Stimulated activated naive CD8-positive, alpha-beta T cell treated with anti-CD3 and anti-CD28 coated beads, Interleukin-15, Interleukin-2, amounts not matched to agents 100 ng/mL and 50 ng/mL, for 24 hours (primary cell): ENCODE data around the gene HHIPL1.

Source experiments
- H3K27ac Mint-ChIP-seq: one replicate; pipeline ENCODE4 v1.8.0; 2021; ENCODE audit warnings: mild to moderate bottlenecking, mixed read lengths
- H3K27me3 Mint-ChIP-seq: one replicate; pipeline ENCODE4 v1.8.0; 2021; ENCODE audit warnings: mixed read lengths
- H3K36me3 Mint-ChIP-seq: one replicate; pipeline ENCODE4 v1.8.0; 2021; ENCODE audit warnings: low read depth, mixed read lengths
- H3K4me1 Mint-ChIP-seq: one replicate; pipeline ENCODE4 v1.8.0; 2021; ENCODE audit warnings: low read depth, mixed read lengths
- H3K4me3 Mint-ChIP-seq: one replicate; pipeline ENCODE4 v1.8.0; 2021; ENCODE audit warnings: mild to moderate bottlenecking, mixed read lengths
- H3K9me3 Mint-ChIP-seq: one replicate; pipeline ENCODE4 v1.8.0; 2021; ENCODE audit warnings: mixed read lengths

HHIPL1 gene

DNA sequence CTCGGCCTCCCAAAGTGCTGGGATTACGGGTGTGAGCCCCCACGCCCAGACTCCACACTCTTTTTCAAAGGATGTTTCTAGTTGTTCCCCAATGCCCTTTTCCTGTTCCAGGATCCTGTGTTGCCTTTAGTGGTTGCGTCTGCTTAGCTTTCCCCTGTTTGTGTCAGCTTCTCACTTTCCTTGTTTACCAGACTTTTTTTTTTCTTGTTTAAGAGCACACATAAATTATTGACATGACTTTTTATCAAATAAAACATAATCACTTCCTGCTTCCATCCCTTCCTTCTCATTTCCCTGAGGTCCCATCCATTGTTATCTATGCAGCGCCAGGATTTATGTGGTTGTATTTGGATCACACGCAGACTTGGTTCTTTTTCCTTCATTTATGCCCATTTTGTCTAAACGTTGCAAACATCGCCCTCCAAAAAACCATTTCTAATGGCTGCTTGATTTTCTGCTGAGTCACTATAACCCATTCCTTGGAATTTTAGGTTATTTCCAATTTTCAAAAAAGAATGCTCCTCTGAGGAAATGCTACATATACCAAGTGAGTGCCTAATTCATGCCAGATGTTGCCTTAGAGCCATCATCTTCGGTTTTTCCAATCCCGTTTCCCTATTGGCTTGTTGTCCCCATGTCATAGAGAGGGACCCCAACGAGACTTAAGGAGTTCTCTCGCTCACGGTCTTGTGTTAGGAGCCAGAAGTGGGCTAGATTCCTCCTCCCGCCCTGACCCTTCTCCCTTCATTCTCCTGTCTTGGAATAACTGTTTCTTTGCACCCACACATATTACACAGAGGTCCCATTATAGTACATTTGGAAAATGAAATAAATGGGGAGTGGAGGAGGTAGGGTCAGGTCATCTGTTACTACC is 25.7 kb downstream of the HHIPL1 start:
- no peak overlapping the region for H3K27ac Mint-ChIP-seq
- peaks cover 7% of the 10 kb centered on the region for H3K27me3 Mint-ChIP-seq
- no peaks in the 10 kb centered on the region for H3K9me3 Mint-ChIP-seq
- H3K4me1 Mint-ChIP-seq = peaks cover 7% of the 10 kb centered on the region
- H3K36me3 Mint-ChIP-seq = no peaks in the 10 kb centered on the region
- H3K4me3 Mint-ChIP-seq = no peak overlapping the region

- H3K36me3 Mint-ChIP-seq = no peaks in the 10 kb centered on the region
- no peak overlapping the region for H3K27ac Mint-ChIP-seq
- H3K27me3 Mint-ChIP-seq = peaks cover 7% of the 10 kb centered on the region
- H3K9me3 Mint-ChIP-seq = no peaks in the 10 kb centered on the region
- H3K4me1 Mint-ChIP-seq = peaks cover 13% of the 10 kb centered on the region
- H3K4me3 Mint-ChIP-seq = no peak overlapping the region
Observed at GRCh38 chr14:99671235-99672224, 26.6 kb downstream of the HHIPL1 start.

DNA sequence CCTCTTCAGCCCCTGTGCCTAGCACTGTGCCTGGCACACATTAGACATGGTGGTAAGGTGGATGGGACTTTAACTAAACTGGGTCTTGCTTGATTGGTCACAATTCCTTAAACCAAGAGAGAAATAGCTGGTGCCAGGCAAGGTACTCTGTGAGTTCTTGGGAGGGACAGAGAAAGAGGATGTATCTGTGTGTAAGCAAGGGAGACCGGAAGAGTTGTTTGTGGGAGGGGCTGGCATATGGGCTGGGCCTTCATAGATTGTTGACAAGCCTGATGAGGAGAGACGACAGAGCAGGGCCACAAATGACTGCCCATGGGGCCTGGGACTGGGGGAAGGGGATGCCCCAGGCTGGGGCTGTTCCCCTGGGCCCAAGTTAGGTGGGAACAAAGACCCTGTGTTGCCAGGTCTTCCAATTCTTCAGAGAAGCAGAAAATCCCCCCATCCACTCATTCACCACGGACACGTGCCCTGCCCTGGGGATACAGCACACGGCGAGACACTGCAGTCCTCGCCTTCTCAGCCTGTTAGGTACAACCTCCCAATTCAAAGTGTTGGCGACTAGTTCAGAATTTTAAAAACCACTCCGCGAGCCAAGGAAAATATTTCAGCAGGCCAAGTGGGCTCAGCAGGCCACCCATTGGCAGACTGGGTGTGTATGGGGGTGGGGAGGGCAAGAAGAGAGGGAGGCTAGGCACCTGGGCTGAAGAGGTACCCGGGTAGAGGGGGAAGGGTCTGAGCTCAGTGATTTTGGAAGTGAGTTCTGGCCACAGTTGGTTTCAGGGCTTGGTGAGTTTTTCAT is 27.8 kb downstream of the HHIPL1 start:
- peaks cover 18% of the 10 kb centered on the region for H3K4me1 Mint-ChIP-seq
- peaks cover 7% of the 10 kb centered on the region for H3K27me3 Mint-ChIP-seq
- no peak overlapping the region for H3K27ac Mint-ChIP-seq
- no peaks in the 10 kb centered on the region for H3K9me3 Mint-ChIP-seq
- H3K4me3 Mint-ChIP-seq = no peak overlapping the region
- H3K36me3 Mint-ChIP-seq = no peaks in the 10 kb centered on the region

GRCh38 chr14:99673305-99674063 is 28.6 kb downstream of the HHIPL1 start:
- no peak overlapping the region for H3K4me3 Mint-ChIP-seq
- peaks cover 18% of the 10 kb centered on the region for H3K4me1 Mint-ChIP-seq
- peaks cover under 1% of the 10 kb centered on the region for H3K9me3 Mint-ChIP-seq
- H3K27me3 Mint-ChIP-seq = peaks cover 7% of the 10 kb centered on the region
- H3K36me3 Mint-ChIP-seq = no peaks in the 10 kb centered on the region
- no peak overlapping the region for H3K27ac Mint-ChIP-seq

DNA sequence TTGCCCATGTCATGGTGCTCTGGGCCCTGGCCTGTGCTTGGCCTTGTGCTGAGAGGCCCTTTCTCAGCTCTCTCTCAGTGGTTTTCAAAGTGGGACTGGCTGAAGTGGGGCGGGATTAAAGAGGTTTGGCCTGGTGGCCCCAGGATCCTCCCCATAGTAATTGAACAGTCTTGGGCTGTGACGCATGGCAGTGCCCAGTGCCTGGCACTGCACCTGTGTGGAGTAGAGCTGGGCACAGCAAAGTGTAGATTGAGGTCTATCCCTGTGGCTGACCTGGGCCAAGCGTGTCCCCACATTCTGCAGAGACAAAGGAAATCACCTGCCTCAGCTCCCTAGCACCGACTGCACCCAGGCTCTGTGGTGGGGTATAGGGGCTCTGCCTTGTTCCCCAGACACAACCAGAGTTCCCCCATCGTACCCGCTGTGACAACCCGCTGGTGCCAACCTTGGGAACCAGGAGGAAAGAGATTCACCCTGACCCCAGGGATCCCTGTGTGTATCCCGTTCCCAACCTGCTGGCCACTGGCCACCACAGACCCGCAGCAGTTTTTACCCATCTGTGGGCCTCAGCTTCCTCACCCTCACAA is 29.2 kb downstream of the HHIPL1 start:
- H3K36me3 Mint-ChIP-seq = no peaks in the 10 kb centered on the region
- peaks cover 18% of the 10 kb centered on the region for H3K4me1 Mint-ChIP-seq
- no peak overlapping the region for H3K4me3 Mint-ChIP-seq
- peaks cover 5% of the 10 kb centered on the region for H3K9me3 Mint-ChIP-seq
- H3K27me3 Mint-ChIP-seq = peaks cover 7% of the 10 kb centered on the region
- no peak overlapping the region for H3K27ac Mint-ChIP-seq

GRCh38 chr14:99674776-99675381 is 29.9 kb downstream of the HHIPL1 start:
- H3K36me3 Mint-ChIP-seq = no peaks in the 10 kb centered on the region
- H3K4me3 Mint-ChIP-seq = no peak overlapping the region
- no peak overlapping the region for H3K27ac Mint-ChIP-seq
- peaks cover 6% of the 10 kb centered on the region for H3K9me3 Mint-ChIP-seq
- H3K4me1 Mint-ChIP-seq = peaks cover 18% of the 10 kb centered on the region
- peaks cover 7% of the 10 kb centered on the region for H3K27me3 Mint-ChIP-seq

- Mint-ChIP-seq H3K27me3 (peaks cover 7% of the 10 kb centered on the region), H3K9me3 (peaks cover 6% of the 10 kb centered on the region), H3K4me1 (peaks cover 18% of the 10 kb centered on the region), H3K36me3 (no peaks in the 10 kb centered on the region), H3K4me3 (no peak overlapping the region), H3K27ac (no peak overlapping the region)
Observed at GRCh38 chr14:99675382-99675835, 30.5 kb downstream of the HHIPL1 start.

DNA sequence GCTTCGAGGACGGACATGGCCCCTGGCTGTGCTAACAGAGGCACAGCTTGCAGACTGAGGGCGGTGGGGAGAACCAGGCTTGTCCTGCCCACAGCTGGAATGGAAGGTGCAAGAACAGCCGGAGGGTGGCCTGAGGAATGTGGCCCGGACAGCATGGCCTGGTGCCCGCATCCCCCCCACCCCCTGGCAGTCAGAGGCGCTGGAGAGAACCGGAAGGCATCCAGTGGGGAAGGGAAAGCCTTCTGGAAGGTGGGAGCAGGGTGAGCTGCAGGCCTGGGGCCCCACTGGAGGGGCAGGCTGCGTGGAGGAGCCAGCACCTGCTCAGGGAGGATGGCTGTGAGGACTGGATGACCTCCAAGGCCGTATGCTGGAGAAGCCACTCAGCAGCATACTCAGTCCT is 31.0 kb downstream of the HHIPL1 start:
- H3K27ac Mint-ChIP-seq = no peak overlapping the region
- peaks cover 18% of the 10 kb centered on the region for H3K4me1 Mint-ChIP-seq
- peaks cover 6% of the 10 kb centered on the region for H3K9me3 Mint-ChIP-seq
- peaks cover 7% of the 10 kb centered on the region for H3K27me3 Mint-ChIP-seq
- no peak overlapping the region for H3K4me3 Mint-ChIP-seq
- H3K36me3 Mint-ChIP-seq = no peaks in the 10 kb centered on the region

GRCh38 chr14:99676657-99677056 is 31.7 kb downstream of the HHIPL1 start:
- Mint-ChIP-seq H3K9me3 (peaks cover 6% of the 10 kb centered on the region), H3K4me3 (no peak overlapping the region), H3K36me3 (no peaks in the 10 kb centered on the region), H3K27me3 (peaks cover 7% of the 10 kb centered on the region), H3K27ac (no peak overlapping the region), H3K4me1 (peaks cover 18% of the 10 kb centered on the region)

GRCh38 chr14:99677231-99678140 is 32.6 kb downstream of the HHIPL1 start:
- H3K4me1 Mint-ChIP-seq = peaks cover 17% of the 10 kb centered on the region
- no peak overlapping the region for H3K4me3 Mint-ChIP-seq
- H3K36me3 Mint-ChIP-seq = no peaks in the 10 kb centered on the region
- H3K27ac Mint-ChIP-seq = no peak overlapping the region
- H3K27me3 Mint-ChIP-seq = peaks cover 7% of the 10 kb centered on the region
- peaks cover 6% of the 10 kb centered on the region for H3K9me3 Mint-ChIP-seq

DNA sequence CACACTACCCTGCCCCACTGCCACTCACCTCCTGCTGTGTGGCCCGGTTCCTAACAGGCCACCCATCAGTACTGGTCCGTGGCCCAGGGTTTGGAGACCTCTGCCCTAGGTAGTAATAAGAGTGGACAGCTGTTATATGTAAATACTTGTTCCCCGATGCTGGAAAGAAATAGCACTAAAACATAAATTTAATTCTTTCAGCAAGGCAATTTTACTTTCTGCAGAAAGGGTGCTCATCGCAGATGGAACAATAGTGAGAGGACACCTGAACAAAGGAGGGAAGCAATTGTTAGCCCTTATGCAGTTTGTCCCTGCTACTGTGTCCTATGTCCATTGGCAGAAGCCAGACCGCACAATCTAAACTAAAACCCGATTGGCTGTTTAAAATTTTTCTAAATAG is 33.3 kb downstream of the HHIPL1 start:
- Mint-ChIP-seq H3K9me3 (peaks cover 6% of the 10 kb centered on the region), H3K4me1 (peaks cover 16% of the 10 kb centered on the region), H3K27me3 (peaks cover 7% of the 10 kb centered on the region), H3K27ac (no peak overlapping the region), H3K36me3 (no peaks in the 10 kb centered on the region), H3K4me3 (no peak overlapping the region)

GRCh38 chr14:99679111-99679510 is 34.2 kb downstream of the HHIPL1 start:
- Mint-ChIP-seq H3K36me3 (no peaks in the 10 kb centered on the region), H3K4me3 (no peak overlapping the region), H3K9me3 (peaks cover 6% of the 10 kb centered on the region), H3K4me1 (peaks cover 16% of the 10 kb centered on the region), H3K27me3 (peaks cover 7% of the 10 kb centered on the region), H3K27ac (no peak overlapping the region)
